Activated CD4-positive, alpha-beta T cell treated with anti-CD3 and anti-CD28 coated beads, Interleukin-2, amount 50 U/mL, for 48 hours (primary cell): ENCODE data around the gene CPD.

Source experiments
- DNase-seq, 2 experiments: peaks; one replicate each; pipeline ENCODE4 v3.0.0-alpha.2; 2020

Gene CPD

DNA sequence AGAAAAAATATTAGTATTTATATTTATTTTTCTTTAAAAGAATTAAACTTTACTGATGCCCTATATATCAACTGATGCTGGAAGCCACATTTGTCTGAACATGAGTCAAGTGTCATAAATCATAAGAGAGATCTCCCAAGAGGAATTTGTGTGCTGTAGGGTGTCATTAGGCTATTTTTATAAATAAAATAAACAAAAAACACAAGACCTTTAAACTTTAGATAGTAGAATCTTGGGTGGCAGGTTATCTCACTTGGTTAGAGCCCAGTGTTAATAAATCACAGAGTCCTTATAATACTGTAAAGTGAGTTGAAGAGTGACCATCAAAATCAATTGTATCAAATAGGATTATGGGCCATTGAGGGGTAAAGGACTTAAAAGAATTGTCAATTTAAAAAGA is 21.3 kb upstream of the CPD start:
- no peak for DNase-seq

DNA sequence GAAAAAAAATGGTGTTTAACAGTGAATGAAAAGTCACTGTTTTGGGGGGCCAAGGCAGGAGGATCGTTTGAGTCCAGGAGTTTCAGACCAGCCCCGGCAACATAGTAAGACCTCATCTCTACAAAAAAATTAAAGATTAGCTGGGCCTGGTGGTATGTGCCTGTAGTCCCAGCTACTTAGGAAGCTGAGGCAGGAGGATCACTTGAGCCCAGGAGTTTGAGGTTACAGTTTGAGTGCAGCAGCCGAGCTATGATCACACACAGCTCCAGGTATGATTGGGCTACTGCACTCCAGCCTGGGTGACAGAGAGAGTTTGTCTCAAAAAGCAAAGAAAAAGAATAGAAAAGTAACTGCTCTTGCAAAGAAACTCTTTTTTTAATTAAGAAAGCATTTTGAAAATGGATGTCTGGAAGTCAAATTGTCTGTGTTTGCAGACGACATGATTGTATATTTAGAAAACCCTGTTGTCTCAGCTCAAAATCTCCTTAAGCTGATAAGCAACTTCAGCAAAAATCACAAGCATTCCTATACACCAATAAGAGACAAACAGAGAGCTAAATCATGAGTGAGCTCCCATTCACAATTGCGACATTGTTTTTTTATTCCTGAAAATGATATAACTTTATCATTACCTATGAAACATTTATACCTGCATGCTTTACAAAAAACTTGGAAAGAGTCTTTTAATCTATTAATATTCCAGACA is 20.5 kb upstream of the CPD start:
- no peak for DNase-seq

DNA sequence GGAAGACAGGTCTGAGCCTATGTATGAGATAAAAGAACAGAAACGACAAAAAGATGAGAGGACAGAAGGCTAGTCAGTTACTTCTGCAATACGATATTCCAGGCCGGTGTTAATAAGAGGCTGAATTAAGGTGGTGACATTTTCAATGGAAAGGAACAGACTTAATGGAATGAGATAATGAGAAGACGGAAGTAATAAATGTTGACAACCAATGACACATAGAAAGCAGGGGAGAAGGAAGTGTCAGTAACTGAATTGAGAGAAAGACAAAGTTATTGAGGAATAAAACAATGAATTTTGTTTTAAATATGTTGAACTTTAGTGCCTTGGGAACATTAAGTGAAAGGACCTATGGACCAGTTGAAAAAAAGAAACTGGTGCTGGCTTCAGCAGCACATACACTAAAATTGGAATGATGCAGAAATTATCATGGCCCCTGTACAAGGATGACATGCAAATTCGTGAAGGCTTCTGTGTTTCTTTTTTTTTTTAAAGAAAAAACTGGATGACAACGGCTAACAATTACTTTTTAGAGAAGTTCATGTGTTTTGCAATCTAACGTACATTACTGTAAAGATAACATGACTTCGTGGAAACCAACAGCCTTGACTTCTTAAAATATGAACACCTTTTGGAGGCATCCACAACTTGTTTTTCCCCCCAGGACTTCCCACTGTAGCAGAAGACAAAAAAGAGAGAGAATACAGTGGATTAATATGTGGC is 18.5 kb upstream of the CPD start:
- no peak for DNase-seq

DNA sequence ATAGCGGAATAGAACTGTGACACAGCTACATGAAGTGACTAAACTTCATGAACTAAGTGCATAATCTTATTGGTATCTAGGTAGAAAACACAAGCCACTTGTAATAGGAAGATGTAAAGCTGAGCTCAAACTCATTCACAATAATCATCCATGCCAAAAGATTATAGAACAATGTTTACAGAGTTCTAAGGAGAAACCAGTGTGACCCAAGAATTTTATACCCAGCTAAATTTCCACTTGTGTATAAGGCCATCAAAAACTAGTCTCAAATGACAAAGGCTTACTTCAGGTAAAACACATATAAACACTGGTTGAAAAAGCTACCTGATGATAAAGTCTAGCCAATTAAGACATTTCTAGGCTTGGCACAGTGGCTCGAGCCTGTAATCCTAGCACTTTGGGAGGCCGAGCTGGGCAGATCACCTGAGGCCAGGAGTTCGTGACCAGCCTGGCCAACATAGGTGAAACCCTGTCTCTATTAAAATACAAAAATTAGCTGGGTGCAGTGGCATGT is 16.9 kb upstream of the CPD start:
- no peak for DNase-seq

DNA sequence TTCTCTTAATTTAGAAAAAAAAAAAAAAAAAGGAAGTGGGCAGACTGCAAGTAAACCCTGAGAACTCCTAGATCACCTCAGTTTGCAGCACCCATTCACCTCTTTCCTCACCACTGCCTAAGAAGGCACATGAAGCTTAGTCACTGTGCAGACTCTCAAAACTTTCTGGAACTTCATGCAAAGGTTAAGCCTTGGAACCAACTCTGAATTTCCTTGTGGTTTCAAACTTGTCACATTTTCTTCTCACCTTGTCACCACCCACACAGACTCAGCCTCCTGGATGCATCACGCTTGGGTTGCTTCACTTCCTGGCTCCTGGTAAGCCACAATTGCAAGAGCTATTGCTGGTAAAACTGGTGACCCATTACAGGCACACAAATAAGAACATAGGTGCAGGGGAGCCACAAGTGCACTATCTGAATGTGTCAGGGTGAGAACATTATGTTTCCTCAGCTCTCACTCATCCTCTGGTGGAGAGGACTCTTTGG is 15.0 kb upstream of the CPD start:
- peak; percentile 80 to 87 for DNase-seq

DNA sequence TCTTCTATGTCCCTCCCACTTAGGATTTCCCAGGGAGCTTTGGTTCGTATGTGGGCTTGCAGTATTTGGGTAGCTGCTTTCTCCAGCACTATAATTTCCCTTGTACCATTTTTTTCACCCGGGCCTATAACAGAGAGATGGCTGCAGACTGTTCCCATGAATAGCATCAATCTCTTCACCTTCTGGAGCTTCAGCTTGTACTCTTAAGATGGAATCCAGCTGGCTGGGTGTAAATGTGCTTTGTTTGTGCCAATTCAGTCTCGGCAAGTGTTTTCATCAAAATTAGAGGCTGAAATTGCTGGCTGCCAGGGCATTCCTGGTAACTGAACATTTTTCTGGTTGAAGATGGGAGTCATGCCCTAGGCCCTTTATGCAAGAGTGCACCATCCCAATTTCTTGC is 12.2 kb upstream of the CPD start:
- no peak for DNase-seq

DNA sequence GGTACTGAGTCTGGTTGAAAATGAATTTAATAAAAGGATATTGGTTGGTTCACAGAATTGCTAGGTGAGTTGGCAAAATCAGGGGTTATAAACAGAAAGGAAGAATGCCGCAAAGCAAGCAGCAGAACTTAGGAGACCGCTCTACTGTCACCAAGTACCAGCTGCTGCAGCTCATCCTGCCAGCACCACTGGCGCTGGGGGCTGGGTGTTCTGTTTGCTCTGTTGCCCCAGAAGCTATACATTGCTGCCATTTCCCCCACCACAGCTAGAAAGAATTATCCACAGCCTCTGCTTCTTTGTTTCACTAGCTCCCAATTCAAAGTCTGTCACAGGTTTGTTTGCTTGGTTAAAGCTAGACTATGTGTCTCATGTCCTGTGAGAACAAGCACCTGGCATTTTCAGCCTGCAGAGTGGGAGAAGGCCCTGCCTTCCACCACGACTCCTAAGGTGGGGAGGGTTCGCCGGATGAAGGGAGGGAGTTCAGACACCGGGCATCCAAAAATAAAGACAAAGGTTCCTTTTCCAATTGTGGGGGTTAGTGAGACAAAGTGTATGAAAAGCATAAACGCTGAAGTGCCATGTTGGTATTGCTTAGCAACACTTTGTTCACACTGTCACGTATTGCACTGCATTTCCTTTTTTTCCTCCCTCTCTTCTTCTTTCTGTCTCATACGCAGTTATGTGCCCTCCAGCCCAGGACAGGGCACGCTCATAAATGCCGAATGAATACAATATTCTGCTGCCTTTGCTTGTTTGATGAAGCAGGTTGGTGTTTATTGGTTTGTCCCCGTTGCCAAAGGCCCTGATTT is 9.6 kb upstream of the CPD start:
- DNase-seq: no peak

DNA sequence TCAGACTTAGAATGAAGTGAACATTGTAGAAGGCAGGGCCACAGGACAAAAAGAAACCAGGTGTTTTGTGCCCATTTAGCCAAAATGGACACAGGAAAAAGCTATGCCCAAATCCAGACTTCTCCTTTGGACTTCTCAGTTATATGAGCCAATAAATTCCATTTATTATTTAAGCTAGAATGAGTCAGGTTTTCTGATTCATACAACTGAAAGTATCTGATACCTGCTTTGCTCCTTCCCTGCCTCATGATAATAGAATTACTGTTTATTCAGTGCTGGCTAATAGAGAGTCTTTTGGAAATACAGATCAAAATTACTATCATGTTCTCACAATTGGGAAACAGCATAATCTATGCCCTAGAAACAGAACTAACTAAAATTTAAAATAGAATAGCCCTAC is 8.7 kb upstream of the CPD start:
- DNase-seq: no peak

DNA sequence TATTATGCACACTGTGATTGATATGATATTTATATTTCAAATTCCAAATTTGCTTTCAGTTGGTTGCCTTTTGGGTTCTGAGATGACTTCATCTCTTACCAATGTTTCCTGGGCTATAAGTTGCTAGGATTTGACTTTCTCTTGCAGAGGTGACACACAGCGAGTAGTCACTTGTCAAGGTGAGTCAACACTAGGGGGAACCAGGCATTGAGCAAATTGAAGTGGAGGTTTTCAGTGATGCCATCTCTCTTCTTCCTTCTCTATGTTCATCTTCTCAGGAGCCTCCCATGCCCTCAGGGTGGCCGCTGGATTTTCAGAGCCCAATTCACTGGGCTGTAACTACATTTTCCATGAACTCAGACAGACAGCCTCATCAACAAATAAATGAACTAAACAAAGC is 6.0 kb upstream of the CPD start:
- DNase-seq: peak in 1 of 2 experiments; percentile 34

DNA sequence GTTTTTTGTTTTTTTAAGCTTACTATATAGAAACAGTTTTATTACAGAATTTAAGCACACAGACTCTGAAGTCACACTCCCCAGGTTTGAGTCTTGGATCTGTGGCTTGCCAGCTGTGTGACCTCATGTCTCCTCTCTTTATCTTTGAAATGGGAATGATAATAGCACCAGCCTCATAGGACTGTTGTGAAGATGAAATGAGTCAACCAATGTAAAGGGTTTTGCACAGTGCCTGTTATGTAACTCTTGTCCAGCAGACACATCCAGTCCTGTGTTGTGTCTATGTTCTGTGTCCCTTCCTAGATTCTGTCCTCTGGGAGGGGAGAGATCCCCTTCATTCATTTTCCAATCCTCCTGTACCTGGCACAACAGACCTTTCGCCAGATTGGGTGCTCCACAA is 3.1 kb upstream of the CPD start:
- DNase-seq: no peak

DNA sequence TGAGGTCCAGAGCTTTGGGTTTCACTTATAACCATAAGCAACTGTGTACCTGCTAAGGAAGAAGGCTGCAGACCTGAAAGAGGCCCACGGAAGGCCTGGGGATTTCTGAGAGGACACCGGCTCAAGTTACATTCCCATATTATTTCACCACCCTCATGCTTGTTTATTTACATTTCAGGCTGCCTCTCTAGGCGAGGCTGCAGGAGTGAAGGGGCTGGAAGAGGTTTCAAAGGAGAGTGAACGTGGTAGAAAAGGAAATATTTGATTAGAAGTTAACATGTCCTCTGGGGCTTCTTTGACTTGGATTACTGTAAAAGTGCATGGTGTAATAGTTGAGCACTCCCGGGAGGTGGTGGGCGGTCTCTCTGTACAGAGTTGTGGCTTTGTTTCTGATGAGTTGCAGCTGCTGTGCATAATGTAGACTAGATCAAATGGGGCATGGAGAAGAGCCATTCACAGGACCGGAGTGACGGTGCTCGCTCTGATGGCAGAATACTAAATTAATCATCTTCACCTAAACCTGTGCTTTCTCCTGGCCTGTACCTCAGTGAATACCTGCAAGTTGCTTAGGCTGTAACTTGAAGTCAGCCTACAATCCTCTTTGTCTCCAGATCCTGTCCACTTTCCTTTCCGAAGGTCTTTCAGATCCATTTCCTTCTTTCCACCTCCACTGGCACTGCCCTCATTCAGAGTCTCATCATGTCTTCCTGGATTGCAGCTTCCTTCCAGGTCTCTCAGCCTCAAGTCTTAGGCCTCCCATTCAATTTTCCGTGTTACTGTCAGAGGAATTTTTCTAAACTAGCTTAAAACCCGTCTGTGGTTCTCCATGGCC is 1.9 kb upstream of the CPD start:
- peak; percentile 60 to 70 for DNase-seq

DNA sequence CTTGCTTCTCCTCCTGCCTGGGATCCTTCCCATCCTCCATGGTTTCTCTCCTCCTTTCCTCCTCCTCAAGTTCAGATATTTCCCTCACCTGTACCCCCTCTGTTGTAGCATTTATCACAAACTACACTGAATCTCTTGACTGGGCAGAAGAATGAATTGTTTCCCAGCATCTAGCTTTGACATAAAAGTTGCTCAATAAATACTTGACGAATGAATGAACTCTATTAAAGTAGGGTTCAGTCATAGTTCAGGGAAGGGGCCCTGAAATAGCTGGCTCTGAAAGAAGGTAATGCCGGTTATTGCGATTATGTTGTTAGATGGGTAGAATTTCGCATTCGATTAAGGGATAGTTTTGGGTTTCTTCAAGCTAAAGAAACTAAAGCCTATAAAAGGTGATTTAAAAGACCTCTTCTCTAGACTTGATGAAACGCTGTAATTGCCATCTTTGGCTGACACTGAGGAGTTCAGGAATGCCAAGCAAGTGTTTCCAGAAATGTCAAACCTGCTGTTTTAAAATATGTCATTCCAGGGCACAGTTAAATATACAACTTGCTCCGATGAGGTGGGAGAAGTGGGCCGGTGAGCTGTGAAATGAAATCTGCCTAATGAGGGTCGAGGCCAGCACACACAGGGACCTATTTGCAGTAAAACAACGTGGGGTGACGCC is 1.0 kb upstream of the CPD start:
- no peak for DNase-seq

DNA sequence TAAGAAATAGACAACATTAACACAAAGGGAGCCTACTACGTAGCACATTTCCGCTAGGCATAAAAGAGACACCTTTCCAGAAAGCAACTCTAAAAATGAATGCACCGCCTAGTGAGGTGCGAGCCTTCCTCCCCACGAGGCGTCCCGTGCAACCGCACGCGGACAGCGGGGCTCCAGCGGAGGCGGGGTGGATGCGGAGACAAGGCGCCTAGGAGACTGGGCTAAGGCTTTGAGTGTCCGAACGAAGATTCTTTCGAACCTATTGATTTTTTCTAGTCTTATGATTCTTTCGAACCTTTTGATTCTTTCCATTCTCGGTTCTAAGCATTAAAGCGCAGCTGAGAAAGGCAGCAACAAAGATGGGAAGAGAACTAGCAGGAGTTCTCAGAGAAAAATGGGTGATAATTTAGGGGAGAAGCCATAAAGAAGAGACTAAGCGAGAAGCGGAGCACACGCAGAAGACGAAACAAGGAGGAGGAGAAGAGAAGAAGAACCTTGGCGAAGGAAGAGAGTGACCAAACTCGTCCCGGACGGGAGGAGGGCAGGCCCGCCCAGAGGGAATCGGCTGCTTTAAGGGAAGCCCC is 394 bp upstream of the CPD start:
- DNase-seq: peak; percentile 49 to 58

DNA sequence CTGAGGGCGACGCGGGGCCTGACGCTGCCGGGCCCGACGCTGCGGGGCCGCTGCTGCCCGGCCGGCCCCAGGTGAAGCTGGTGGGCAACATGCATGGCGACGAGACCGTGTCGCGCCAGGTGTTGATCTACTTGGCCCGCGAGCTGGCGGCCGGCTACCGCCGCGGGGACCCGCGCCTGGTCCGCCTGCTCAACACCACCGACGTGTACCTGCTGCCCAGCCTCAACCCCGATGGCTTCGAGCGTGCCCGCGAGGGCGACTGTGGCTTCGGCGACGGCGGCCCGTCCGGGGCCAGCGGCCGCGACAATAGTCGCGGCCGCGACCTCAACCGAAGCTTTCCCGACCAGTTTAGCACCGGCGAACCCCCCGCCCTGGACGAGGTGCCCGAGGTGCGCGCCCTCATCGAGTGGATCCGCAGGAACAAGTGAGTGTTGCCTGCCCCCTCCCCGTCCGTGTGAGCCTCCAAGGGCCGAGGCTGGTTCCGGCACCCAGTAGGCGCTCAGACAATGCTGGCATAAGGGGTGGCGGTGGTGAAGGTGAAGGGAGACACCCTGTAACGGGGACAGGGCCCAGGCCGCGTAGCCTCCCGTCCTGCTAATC is 676 bp downstream of the CPD start:
- DNase-seq: peak; percentile 35 to 47

DNA sequence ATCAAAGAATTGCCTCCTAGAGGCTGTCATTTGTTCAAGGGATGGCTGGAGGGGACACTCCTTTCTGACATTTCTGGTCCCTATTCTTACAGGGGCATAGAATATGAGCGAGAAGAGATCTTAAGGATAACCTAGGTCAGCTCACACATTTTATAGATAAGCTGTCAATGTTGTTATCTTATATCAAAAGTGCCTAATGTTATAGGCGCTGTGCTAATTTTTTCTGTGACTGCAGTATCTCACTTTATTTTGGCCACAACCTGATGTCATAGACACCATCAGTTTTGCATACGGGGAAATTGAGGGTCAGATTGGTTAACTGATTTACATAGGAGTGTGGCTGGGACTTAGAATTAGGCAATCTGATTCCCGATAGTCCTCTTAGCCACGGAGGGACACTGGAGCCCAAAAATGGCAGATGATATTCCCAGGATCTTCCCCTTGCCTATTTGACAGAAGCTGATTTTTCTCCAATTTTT is 1.2 kb downstream of the CPD start:
- no peak for DNase-seq

DNA sequence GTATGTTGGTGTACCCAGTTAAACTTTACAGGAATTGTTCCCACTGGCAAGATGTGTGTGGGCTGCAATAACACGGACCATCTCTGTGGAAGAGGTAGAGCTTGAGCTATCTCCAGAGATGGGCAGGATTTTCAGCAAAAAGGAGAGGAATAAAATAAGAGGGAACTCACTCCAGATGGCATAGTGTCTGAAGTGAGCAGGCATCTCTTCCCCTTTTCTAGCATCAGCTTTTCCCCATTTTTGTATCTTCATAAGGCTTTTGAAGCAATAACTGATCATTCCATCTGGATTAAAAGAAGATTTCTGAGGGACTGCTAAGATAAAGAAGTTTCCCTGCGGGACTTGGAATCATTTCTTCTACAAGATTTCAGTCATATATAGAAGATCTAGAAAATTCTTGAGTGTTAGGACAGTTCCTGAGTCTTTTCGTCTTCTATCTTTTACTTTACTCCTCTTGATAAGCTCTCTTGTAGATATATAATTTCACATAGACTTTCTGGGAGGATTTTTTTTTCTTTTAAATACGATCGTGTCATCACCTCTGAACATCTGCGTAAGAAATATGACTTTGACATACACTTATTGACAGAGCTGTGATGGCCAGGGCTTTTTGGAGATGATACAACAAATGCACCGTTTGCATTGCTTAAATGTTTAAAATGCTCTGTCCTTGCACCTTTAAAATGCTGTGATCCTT is 2.1 kb downstream of the CPD start:
- no peak for DNase-seq

DNA sequence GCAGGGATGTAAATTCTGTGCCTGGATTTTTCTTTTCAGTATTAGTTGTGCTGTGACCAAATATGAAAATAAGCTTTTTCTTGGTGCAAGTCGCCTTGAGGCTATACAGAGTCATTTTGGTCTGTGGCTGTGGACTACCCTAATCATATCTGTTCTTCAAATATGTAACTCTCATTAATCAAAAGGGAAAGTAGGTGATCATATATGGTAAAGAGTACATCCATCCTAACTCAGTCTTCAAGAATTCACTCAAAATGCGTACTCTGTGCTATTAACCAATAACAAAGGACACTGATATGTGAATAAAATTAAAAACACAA is 2.6 kb downstream of the CPD start:
- no peak for DNase-seq

DNA sequence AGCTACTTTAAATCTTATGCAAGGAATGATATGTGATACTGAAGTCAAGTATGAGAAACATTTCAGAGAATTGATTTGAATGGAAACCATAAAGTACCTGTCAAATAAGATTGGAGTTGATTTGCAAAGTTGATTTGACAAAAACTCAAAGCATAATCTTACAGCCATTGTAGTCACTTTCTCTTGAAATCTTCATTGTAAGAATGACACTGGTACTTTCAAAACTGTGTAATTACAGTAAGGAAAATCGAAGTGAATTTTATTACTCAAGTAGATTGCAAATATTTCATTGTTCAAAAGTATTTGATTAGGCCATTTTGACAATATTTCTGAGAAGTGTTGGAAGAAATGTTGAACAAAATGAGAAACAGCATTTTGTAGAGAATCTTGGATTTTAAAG is 3.6 kb downstream of the CPD start:
- no peak for DNase-seq

DNA sequence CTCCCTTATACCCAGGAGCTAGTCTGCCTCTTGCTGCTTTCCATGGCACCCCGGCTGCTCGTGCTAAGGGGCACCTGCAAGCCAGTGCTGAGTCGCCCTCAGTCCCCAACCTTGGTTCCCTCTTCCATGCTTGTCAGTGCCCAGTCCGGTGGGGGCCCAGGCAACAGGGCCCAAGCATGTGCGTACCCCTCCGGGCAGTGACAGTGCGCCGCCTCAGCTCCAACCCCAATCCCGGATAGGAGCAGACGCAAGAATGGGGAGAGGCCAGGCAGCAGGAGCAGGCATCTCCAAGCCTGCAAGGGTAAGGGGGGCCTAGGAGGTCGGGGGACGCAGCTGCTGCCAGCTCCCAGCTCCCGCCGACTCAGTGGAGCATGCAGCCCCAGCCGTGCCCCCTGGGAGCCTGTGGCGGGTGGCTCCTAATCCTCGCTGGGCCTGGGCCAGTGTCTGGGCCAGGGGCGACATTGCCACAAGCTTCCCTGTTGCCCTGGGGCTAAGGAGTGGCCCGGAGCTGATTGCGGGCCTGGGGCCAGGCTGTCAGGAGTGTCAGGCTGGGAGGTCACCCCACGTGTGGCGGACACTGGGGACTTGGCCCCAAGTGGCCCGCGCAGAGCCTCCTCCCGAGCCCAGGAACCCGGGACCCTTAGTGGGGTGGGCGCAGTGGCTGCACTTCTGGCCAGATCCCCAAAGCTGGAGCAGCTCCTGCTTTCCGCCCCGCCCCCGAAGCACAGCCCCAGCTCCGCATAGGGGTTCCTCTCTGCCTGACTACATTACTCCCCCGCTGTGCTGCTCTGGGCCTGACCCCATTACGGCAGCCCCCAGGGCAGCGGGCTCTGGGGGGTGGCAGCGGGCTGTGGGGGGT is 9.8 kb downstream of the CPD start:
- DNase-seq: no peak
